Type B pancreatic cell (in vitro differentiated cells): ENCODE measurements around the gene PASK. TPM values are rescaled to one million over a fixed set of nuclear protein-coding genes. Genes with fewer than 3 reads are reported as not detected.

Experiments used
- DNase-seq: peaks from one replicate; pipeline ENCODE4 v3.0.0; 2021; ENCODE audit warnings: mixed read lengths; ENCODE audit not compliant: unreplicated experiment; ENCODE audit errors: extremely low spot score
- H3K27ac Mint-ChIP-seq: 2 replicates; pipeline ENCODE4 v1.8.0; 2021; ENCODE audit warnings: mild to moderate bottlenecking, mixed read lengths
- H3K27me3 Mint-ChIP-seq: 2 replicates; pipeline ENCODE4 v1.8.0; 2021; ENCODE audit warnings: mixed read lengths
- H3K36me3 Mint-ChIP-seq: 2 replicates; pipeline ENCODE4 v1.8.0; 2021; ENCODE audit warnings: mixed read lengths
- H3K4me1 Mint-ChIP-seq: one replicate; pipeline ENCODE4 v1.8.0; 2021; ENCODE audit warnings: mixed read lengths; ENCODE audit not compliant: unreplicated experiment
- H3K4me3 Mint-ChIP-seq: 2 replicates; pipeline ENCODE4 v1.8.0; 2021; ENCODE audit warnings: mild to moderate bottlenecking, mixed read lengths
- H3K9me3 Mint-ChIP-seq: 2 replicates; pipeline ENCODE4 v1.8.0; 2021; ENCODE audit warnings: mixed read lengths
- total RNA-seq: library from RNA; stranded (reverse); gene quantifications from 2 replicates; pipeline ENCODE4 v1.2.1, GENCODE V29; 2021; ENCODE audit warnings: low replicate concordance
- TF ChIP-seq, protein P1 (sequence below): fragments of 200-600 bp; sonication (generic); conservative IDR thresholded peaks from 2 replicates; pipeline ENCODE4 v1.5.0; 2021; ENCODE audit warnings: antibody characterized with exemption, mild to moderate bottlenecking

PASK gene
- total RNA-seq, 1 donor from 2014 or later: 50.9 TPM

DNA sequence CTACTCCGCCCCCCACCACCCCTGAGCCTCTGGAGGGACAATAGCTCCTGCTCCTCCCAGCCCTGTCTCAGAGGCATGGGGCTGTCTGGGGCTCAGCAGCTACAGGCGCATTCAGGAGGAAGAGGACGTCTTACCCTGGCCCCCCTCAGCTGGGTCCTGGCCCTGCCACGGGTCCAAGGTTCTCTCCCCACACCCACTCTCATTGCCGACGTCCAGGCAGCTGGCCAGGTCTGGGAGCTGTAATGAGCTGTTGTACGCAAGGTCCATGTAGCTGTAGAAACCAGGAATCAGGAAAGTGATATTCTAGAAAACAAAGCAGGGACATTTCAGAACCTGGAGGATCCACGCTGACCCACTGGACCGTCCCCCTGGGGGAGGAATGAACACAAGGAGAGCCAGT is 13.5 kb downstream of the PASK start:
- Mint-ChIP-seq H3K27ac (no peak overlapping the region), H3K4me1 (no peaks in the 10 kb centered on the region), H3K27me3 (no peaks in the 10 kb centered on the region), H3K4me3 (no peak overlapping the region), H3K36me3 (peaks cover 7% of the 10 kb centered on the region), H3K9me3 (no peaks in the 10 kb centered on the region)
- DNase-seq: no peak
- TF ChIP-seq, protein P1, sequence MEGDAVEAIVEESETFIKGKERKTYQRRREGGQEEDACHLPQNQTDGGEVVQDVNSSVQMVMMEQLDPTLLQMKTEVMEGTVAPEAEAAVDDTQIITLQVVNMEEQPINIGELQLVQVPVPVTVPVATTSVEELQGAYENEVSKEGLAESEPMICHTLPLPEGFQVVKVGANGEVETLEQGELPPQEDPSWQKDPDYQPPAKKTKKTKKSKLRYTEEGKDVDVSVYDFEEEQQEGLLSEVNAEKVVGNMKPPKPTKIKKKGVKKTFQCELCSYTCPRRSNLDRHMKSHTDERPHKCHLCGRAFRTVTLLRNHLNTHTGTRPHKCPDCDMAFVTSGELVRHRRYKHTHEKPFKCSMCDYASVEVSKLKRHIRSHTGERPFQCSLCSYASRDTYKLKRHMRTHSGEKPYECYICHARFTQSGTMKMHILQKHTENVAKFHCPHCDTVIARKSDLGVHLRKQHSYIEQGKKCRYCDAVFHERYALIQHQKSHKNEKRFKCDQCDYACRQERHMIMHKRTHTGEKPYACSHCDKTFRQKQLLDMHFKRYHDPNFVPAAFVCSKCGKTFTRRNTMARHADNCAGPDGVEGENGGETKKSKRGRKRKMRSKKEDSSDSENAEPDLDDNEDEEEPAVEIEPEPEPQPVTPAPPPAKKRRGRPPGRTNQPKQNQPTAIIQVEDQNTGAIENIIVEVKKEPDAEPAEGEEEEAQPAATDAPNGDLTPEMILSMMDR: no peak

DNA sequence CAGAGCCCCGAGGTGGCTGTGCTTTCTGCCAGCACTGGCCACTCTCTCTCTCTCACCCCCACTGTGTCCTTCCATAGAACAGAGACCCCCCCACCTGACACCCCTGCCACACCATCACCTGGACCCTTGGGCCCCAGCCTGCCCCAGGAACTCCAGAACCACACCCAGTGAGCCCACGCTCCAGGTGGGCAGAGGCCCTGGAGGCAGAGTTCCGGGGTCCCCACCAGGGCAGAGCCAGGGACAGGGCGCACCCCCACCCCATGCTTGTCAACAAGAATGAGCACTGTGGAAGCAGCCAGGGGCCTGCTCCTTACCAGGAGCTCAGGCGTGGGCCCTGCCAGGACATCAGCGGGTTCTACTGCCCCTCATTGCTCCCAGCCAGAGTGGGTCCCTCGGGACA is 14.6 kb downstream of the PASK start:
- no peak overlapping the region for H3K4me3 Mint-ChIP-seq
- DNase-seq: no peak
- no peaks in the 10 kb centered on the region for H3K27me3 Mint-ChIP-seq
- H3K9me3 Mint-ChIP-seq: no peaks in the 10 kb centered on the region
- TF ChIP-seq, protein P1: no peak
- no peak overlapping the region for H3K27ac Mint-ChIP-seq
- no peaks in the 10 kb centered on the region for H3K4me1 Mint-ChIP-seq
- H3K36me3 Mint-ChIP-seq: peaks cover 8% of the 10 kb centered on the region

DNA sequence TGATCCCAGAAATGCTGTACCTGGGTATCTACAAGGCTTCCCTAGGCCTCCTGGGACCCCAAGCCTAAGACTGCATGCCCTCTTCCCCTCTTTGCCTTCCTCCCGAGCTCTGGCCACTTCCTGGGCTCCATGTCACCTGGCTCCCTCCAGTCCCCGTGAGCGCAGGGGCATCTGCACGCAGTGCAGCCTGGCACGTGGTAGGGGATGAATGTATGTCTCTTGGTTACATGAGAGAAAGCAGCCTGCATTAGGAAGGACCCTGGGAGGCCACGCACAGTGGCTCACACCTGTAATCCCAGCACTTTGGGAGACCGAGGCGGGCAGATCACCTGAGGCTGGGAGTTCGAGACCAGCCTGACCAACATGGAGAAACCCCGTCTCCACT is 15.8 kb downstream of the PASK start:
- H3K4me3 Mint-ChIP-seq: no peak overlapping the region
- no peaks in the 10 kb centered on the region for H3K4me1 Mint-ChIP-seq
- H3K27me3 Mint-ChIP-seq: no peaks in the 10 kb centered on the region
- DNase-seq: no peak
- H3K36me3 Mint-ChIP-seq: peaks cover 8% of the 10 kb centered on the region
- H3K27ac Mint-ChIP-seq: no peak overlapping the region
- TF ChIP-seq, protein P1: no peak
- H3K9me3 Mint-ChIP-seq: no peaks in the 10 kb centered on the region

DNA sequence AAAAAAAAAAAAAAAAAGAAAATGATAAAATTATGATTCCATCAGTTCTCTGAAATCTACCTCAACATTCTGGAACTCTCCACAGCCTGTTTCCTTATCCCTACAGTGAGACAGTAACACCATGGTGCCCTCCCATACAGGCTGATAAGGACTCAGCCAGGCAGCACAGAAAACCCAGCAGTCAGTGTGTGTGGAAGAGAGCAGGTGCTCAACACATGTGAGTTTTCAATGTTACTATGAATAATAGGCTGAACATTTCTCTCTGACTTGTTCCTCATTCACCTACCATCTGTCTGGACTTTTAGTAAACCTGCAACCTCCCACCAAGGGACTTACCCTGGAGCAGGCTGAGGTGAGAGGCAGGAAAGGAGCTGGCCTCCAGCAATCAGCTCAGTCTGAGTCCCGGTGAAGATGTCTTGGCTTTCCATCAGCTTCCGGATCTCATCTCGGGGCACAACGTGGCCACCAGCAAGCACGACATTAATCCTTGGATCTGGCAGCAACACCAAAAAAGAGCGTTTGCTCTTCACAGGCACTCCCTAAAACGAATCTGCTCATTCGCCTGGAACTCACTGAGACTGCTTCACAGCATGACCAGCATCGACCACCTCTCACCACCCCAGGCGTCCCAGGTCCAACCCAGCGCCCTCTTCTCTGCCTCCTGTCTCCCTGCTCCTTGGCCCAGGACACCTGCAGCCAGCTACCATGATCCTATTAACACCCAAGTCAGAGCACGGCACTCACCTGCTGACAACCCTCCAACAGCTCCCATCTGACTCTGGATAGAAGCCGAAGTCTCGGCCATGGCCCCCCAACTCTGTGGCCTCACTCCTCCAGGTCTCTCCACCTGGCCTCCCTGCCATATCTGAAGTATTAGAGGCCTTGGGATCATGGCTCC is 16.5 kb downstream of the PASK start:
- no peak for DNase-seq
- no peak overlapping the region for H3K4me3 Mint-ChIP-seq
- H3K36me3 Mint-ChIP-seq: peaks cover 8% of the 10 kb centered on the region
- H3K27me3 Mint-ChIP-seq: no peaks in the 10 kb centered on the region
- H3K9me3 Mint-ChIP-seq: no peaks in the 10 kb centered on the region
- H3K4me1 Mint-ChIP-seq: no peaks in the 10 kb centered on the region
- H3K27ac Mint-ChIP-seq: no peak overlapping the region
- TF ChIP-seq, protein P1: no peak

DNA sequence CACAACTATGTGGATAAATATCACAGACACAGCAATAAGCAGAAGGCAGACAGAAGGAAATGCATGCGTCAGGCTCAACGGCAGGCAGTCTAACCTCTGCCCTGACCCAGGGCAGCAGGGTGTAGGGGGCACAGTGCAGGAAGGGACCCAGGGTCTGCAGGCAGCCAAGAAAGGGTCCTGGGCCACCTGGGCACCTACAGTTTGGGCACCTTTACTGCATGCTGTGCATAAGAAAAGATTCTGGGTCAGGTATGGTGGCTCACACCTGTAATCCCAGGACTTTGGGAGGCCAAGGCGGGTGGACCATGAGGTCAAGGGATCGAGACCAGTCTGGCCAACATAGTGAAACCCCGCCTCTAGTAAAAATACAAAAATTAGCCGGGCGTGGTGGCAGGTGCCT is 17.7 kb downstream of the PASK start:
- no peak overlapping the region for H3K4me3 Mint-ChIP-seq
- TF ChIP-seq, protein P1: no peak
- H3K4me1 Mint-ChIP-seq: no peaks in the 10 kb centered on the region
- H3K27ac Mint-ChIP-seq: no peak overlapping the region
- H3K36me3 Mint-ChIP-seq: peaks cover 8% of the 10 kb centered on the region
- no peak for DNase-seq
- no peaks in the 10 kb centered on the region for H3K27me3 Mint-ChIP-seq
- no peaks in the 10 kb centered on the region for H3K9me3 Mint-ChIP-seq
